GM20000 (cell line): ENCODE measurements around the gene FEV.

Source experiments
- DNase-seq: peaks from one replicate; pipeline ENCODE4 v3.0.0; 2012; ENCODE audit warnings: low spot score
- CTCF ChIP-seq: IDR thresholded peaks from 2 replicates; pipeline ENCODE4 v1.5.1; 2012; ENCODE audit warnings: mild to moderate bottlenecking, control low read depth; ENCODE audit errors: extremely low read depth, missing control alignments

FEV gene

GRCh38 chr2:219016721-219017120 is 31.7 kb upstream of the FEV start:
- no peak for DNase-seq
- TF ChIP-seq CTCF, result no peak

GRCh38 chr2:219010873-219011272 is 25.9 kb upstream of the FEV start:
- DNase-seq, result no peak
- no peak for TF ChIP-seq CTCF

GRCh38 chr2:219010162-219010756 is 25.3 kb upstream of the FEV start:
- peak; percentile 69 for DNase-seq

GRCh38 chr2:219009294-219009693 is 24.3 kb upstream of the FEV start:
- DNase-seq, result no peak
- TF ChIP-seq CTCF, result no peak

More at GRCh38 chr2:219010162-219010756, 25.3 kb upstream of the FEV start:
- TF ChIP-seq CTCF, result peak; percentile 60

GRCh38 chr2:219003979-219004378 is 19.0 kb upstream of the FEV start:
- no peak for TF ChIP-seq CTCF
- DNase-seq, result no peak

GRCh38 chr2:219003267-219003634 is 18.3 kb upstream of the FEV start:
- TF ChIP-seq CTCF, result no peak
- peak; percentile 29 for DNase-seq

GRCh38 chr2:219002395-219003266 is 17.6 kb upstream of the FEV start:
- DNase-seq, result peak; percentile 77
- TF ChIP-seq CTCF, result peak; percentile 53
